BJ (cell line): ENCODE results near the gene TREH. TPM values are rescaled to one million over a fixed set of nuclear protein-coding genes. Genes with fewer than 3 reads are reported as not detected.

Experiments
- CTCF ChIA-PET: fragments of 350-600 bp; formaldehyde crosslinking; extraction: SDS; loops from one replicate; lab custom pipeline; 2021; ENCODE audit warnings: antibody characterized with exemption, inconsistent platforms; lab: Yijun Ruan, JAX
- POLR2A ChIA-PET: fragments of 300-600 bp; sonication (Branson Sonifier 250); formaldehyde crosslinking; extraction: SDS; loops from one replicate; lab custom pipeline; 2021; ENCODE audit warnings: antibody characterized with exemption; lab: Charles Lee
- DNase-seq: peaks from one replicate; pipeline ENCODE4 v3.0.0-alpha.2; 2011; ENCODE audit warnings: low read depth
- H3K27me3 ChIP-seq: 2 replicates; pipeline ENCODE4 v1.6.0; 2011; ENCODE audit warnings: low read length; ENCODE audit not compliant: control insufficient read depth, insufficient read depth
- H3K36me3 ChIP-seq: 2 replicates; pipeline ENCODE4 v1.5.1; 2011; ENCODE audit warnings: low read length; ENCODE audit not compliant: control insufficient read depth, insufficient read depth
- H3K4me3 ChIP-seq: 2 replicates; pipeline ENCODE4 v1.5.1; 2011; ENCODE audit warnings: low read depth, mild to moderate bottlenecking, control low read depth, low read length
- CTCF ChIP-seq: IDR thresholded peaks from 2 replicates; pipeline ENCODE4 v1.5.1; 2011; ENCODE audit warnings: low read depth, mild to moderate bottlenecking, control low read depth, inconsistent platforms, low read length, moderate library complexity; ENCODE audit not compliant: insufficient read depth
- polyA plus RNA-seq: library from polyadenylated mRNA; depleted of rRNA; stranded (reverse); fragments of >200 nt; gene quantifications from 2 replicates; pipeline ENCODE4 v1.2.3, GENCODE V29; 2011

The TREH gene
- polyA plus RNA-seq, 1 experiment = not detected

- CTCF ChIA-PET = interaction anchor here (0.8 to 6.0 kb wide), 8 partner anchors 11 to 300 kb away, joined by 3 to 56 read pairs (median 6); partner anchors contain the start of genes PHLDB1 and UPK2
- Histone ChIP-seq H3K27me3 (no peaks in the 10 kb centered on the region), H3K36me3 (peaks cover 24% of the 10 kb centered on the region), H3K4me3 (no peak overlapping the region)
- POLR2A ChIA-PET = no interaction called here
- TF ChIP-seq CTCF = no peak
- DNase-seq = no peak
Measured at GRCh38 chr11:118656563-118657165, 22.8 kb downstream of the TREH start.

GRCh38 chr11:118655486-118656190, 23.8 kb downstream of the TREH start:
- TF ChIP-seq CTCF = no peak
- Histone ChIP-seq H3K4me3 (no peak overlapping the region), H3K36me3 (peaks cover 28% of the 10 kb centered on the region), H3K27me3 (no peaks in the 10 kb centered on the region)
- ChIA-PET CTCF (interaction anchor here (0.7 to 6.0 kb wide), 8 partner anchors 9 to 301 kb away, joined by 3 to 56 read pairs (median 4); partner anchors contain the start of genes PHLDB1 and UPK2), POLR2A (no interaction called here)
- DNase-seq = no peak

GRCh38 chr11:118653684-118654390, 25.6 kb downstream of the TREH start:
- DNase-seq = no peak
- no peak for TF ChIP-seq CTCF
- ChIA-PET POLR2A (interaction anchor here (0.5 kb wide), 1 partner anchor 78 kb away, joined by 3 read pairs; no protein-coding TSS in a partner anchor), CTCF (interaction anchor here (0.6 kb wide), 1 partner anchor 43 kb away, joined by 3 read pairs; no protein-coding TSS in a partner anchor)
- Histone ChIP-seq H3K27me3 (no peaks in the 10 kb centered on the region), H3K4me3 (no peak overlapping the region), H3K36me3 (peaks cover 38% of the 10 kb centered on the region)

GRCh38 chr11:118652681-118653181, 26.7 kb downstream of the TREH start:
- Histone ChIP-seq H3K27me3 (no peaks in the 10 kb centered on the region), H3K36me3 (peaks cover 40% of the 10 kb centered on the region), H3K4me3 (no peak overlapping the region)
- no peak for DNase-seq
- TF ChIP-seq CTCF = no peak
- ChIA-PET CTCF (interaction anchor here (0.6 kb wide), 1 partner anchor 42 kb away, joined by 3 read pairs; no protein-coding TSS in a partner anchor), POLR2A (no interaction called here)

GRCh38 chr11:118651820-118652219, 27.6 kb downstream of the TREH start:
- CTCF ChIA-PET = interaction anchor here (1.8 kb wide), 1 partner anchor 8 kb away, joined by 5 read pairs; no protein-coding TSS in a partner anchor
- no peak overlapping the region for H3K4me3 ChIP-seq
- no peak for DNase-seq
- no peaks in the 10 kb centered on the region for H3K27me3 ChIP-seq
- POLR2A ChIA-PET = no interaction called here
- no peak for TF ChIP-seq CTCF
- peaks cover 37% of the 10 kb centered on the region for H3K36me3 ChIP-seq
